ENCODE data around the gene SCARB1.

GRCh38 chr12:124844411-124845397, 19.0 kb downstream of the SCARB1 start:
- TF ChIP-seq CTCF (IDR thresholded peaks at IDR 0.05) (no peak), EZH2phosphoT487 (IDR thresholded peaks at IDR 0.05) (no peak), EZH2 (IDR thresholded peaks at IDR 0.05) (no peak)

All from neural progenitor cell (in vitro differentiated cells).